ENCODE measurements around the gene CPE. TPM values are rescaled to one million over a fixed set of nuclear protein-coding genes. Genes with fewer than 3 reads are reported as not detected.
A peak's percentile ranks its signal among the peaks of the same experiment; 100 is the strongest.

The CPE gene
- total RNA-seq, 3 donors from 2014 or later (not counting 1 experiment from before 2014, with no cell fraction given): not detected

GRCh38 chr4:165537028-165537648, 158.3 kb downstream of the CPE start:
- Mint-ChIP-seq H3K36me3 (no peaks in the 10 kb centered on the region), H3K4me3 (no peak overlapping the region), H3K27me3 (ENCODE audit: low read depth in 2 of 2) (peaks cover 0 to 8% of the 10 kb centered on the region in 2 donors), H3K9me3 (no peaks in the 10 kb centered on the region), H3K27ac (no peak overlapping the region), H3K4me1 (no peaks in the 10 kb centered on the region)
- DNase-seq (peak in 1 of 2 donors; percentile 53), ATAC-seq (peak in 2 of 3 donors; percentile 50 to 53)
- Histone ChIP-seq H3K27me3 (ENCODE audit: control insufficient read depth, insufficient read depth, low read length) (no peaks in the 10 kb centered on the region), H3K4me3 (ENCODE audit: low read length) (no peak overlapping the region), H3K4me1 (ENCODE audit: control insufficient read depth, insufficient read depth, low read length) (no peaks in the 10 kb centered on the region), H3K27ac (ENCODE audit: low read length) (no peak overlapping the region), H3K36me3 (ENCODE audit: control insufficient read depth, insufficient read depth, low read length) (no peaks in the 10 kb centered on the region), H3K9me3 (ENCODE audit: control insufficient read depth, insufficient read depth, low read length) (no peaks in the 10 kb centered on the region)
- intact Hi-C loops (cut with micrococcal nuclease): no loop called here
- 0% methylated on average over 1 of the region's 6 CpGs for WGBS (ENCODE audit: insufficient coverage)
- peak; percentile 79 for TF ChIP-seq CTCF (IDR thresholded peaks at IDR 0.05)

DNA sequence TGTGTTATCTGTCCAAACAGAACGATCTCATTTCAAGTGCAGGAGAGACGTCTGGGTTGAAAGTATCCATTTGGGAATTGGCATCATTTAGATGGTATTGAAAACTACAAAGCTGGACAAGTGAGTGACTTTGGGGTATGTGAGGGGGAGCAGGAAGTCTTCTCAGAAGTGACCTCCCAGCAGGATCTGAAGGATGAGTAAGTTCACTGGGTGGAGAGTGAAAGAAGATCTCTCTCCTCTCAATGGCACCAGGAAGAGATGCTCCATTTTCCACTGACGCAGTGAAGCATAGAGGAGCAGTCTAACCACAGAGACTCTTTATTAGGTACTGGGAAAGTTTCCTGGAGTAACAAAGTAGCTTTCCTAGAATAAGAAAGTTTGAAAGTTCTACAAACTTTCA, 161.0 kb downstream of the CPE start:
- no peaks in the 10 kb centered on the region for H3K36me3 ChIP-seq (ENCODE audit: control insufficient read depth, insufficient read depth, low read length)
- no peaks in the 10 kb centered on the region for H3K4me1 Mint-ChIP-seq
- no peaks in the 10 kb centered on the region for H3K9me3 Mint-ChIP-seq
- no peak for ATAC-seq
- H3K27ac ChIP-seq (ENCODE audit: low read length): no peak overlapping the region
- intact Hi-C loops (cut with micrococcal nuclease): no loop called here
- no peaks in the 10 kb centered on the region for H3K4me1 ChIP-seq (ENCODE audit: control insufficient read depth, insufficient read depth, low read length)
- no peaks in the 10 kb centered on the region for H3K36me3 Mint-ChIP-seq
- H3K4me3 ChIP-seq (ENCODE audit: low read length): no peak overlapping the region
- no peaks in the 10 kb centered on the region for H3K27me3 ChIP-seq (ENCODE audit: control insufficient read depth, insufficient read depth, low read length)
- H3K27me3 Mint-ChIP-seq (ENCODE audit: low read depth in 2 of 2): peaks cover 0 to 8% of the 10 kb centered on the region in 2 donors
- no peaks in the 10 kb centered on the region for H3K9me3 ChIP-seq (ENCODE audit: control insufficient read depth, insufficient read depth, low read length)
- WGBS (ENCODE audit: insufficient coverage): 97% methylated on average over 2 of the region's 3 CpGs
- no peak overlapping the region for H3K27ac Mint-ChIP-seq
- TF ChIP-seq CTCF (IDR thresholded peaks at IDR 0.05): no peak
- H3K4me3 Mint-ChIP-seq: no peak overlapping the region
- no peak for DNase-seq

DNA sequence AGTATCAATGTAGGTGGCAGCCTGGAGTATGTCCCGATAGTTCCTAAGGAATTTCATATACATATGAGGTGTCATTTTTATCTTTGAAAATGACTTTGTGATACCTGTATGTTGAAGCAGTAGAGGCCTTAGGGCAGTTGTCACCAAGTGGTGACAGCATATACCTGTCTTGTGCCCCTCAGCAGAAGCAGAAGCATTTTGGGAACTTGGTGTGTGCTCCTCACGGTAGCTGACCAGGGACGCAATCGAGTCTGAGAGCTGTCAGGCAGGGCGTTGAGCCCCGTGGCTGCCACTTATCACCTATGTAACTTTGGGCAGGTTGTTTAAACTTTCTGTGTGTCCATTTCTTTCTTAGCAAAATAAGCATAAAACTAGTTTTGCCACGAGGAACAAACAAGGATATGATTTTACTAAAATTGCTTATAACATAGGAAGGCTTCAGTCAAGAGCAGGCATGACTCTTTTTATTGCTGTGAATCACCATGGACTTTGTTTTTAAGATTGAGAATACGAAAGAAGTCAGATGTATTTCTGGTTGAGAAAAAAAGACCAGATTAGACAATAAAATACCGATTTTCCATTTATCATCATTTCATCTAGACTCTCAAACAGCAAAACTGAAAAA, 161.5 kb downstream of the CPE start:
- Mint-ChIP-seq H3K9me3 (no peaks in the 10 kb centered on the region), H3K27ac (no peak overlapping the region), H3K27me3 (ENCODE audit: low read depth in 2 of 2) (peaks cover 0 to 8% of the 10 kb centered on the region in 2 donors), H3K4me3 (no peak overlapping the region), H3K4me1 (no peaks in the 10 kb centered on the region), H3K36me3 (no peaks in the 10 kb centered on the region)
- Histone ChIP-seq H3K36me3 (ENCODE audit: control insufficient read depth, insufficient read depth, low read length) (no peaks in the 10 kb centered on the region), H3K4me3 (ENCODE audit: low read length) (no peak overlapping the region), H3K27me3 (ENCODE audit: control insufficient read depth, insufficient read depth, low read length) (no peaks in the 10 kb centered on the region), H3K9me3 (ENCODE audit: control insufficient read depth, insufficient read depth, low read length) (no peaks in the 10 kb centered on the region), H3K4me1 (ENCODE audit: control insufficient read depth, insufficient read depth, low read length) (no peaks in the 10 kb centered on the region), H3K27ac (ENCODE audit: low read length) (no peak overlapping the region)
- intact Hi-C loops (cut with micrococcal nuclease): no loop called here
- no peak for DNase-seq
- WGBS (ENCODE audit: insufficient coverage): 85% methylated on average over 7 of the region's 9 CpGs
- ATAC-seq: no peak
- TF ChIP-seq CTCF (IDR thresholded peaks at IDR 0.05): no peak

All from natural killer cell (primary cell).